ENCODE data around the gene DOC2B.
"Not testable (repeated sequence)": the region's sequence is repeated elsewhere in the genome, so short reads cannot be mapped to it uniquely, and the experiment has no call there.

The DOC2B gene

DNA sequence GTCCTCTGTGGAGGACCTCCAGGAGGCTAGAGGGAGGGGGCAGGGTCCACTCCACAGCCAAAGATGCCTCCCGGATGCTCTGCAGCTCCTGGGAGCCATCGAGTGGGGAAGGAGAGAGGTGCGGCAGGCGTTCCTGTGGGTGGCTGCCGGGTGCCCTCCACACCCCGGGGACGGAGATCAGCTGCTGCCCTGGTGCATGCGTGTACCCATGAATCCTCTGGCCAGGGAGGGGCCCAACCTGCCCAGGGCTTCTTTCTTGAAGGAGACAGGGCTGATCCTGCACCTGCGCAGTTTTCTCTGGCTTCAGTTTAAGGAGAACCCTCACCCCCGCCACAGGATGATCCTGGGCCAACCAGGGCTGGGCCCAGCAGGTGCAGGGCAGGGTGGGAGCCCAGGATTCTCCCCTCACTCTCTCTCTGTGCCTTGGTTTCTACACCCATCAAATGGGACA, 33.5 kb upstream of the DOC2B start:
- Histone ChIP-seq H3K9me3 (replicated peaks in 1 of 11) (no peaks in the 10 kb centered on the region), H3K9ac (no peak overlapping the region), H3K27ac (no peak overlapping the region), H3K27me3 (no peaks in the 10 kb centered on the region), H4K20me1 (peaks cover 0 to 8% (median 0%) of the 10 kb centered on the region in 11 experiments; a peak in 3 of 22 replicates), H3K4me3 (no peak overlapping the region), H3K4me2 (no peak overlapping the region), H3K36me3 (peaks cover 0 to 15% (median 0%) of the 10 kb centered on the region in 11 experiments; a peak in 5 of 22 replicates), H3K4me1 (peaks cover 0 to 16% (median 0%) of the 10 kb centered on the region in 10 experiments; a peak in 6 of 20 replicates)
- no peak for TF ChIP-seq Cebpa-rat (IDR thresholded peaks at IDR 0.05)

GRCh38 chr17:213286-214105, 32.0 kb upstream of the DOC2B start:
- H3K27me3 ChIP-seq: no peaks in the 10 kb centered on the region
- TF ChIP-seq Cebpa-rat (IDR thresholded peaks at IDR 0.05): no peak

GRCh38 chr17:210402-210801, 29.0 kb upstream of the DOC2B start:
- TF ChIP-seq Cebpa-rat (IDR thresholded peaks at IDR 0.05): no peak
- peaks cover 0 to 15% (median 12%) of the 10 kb centered on the region in 11 experiments; a peak in 15 of 22 replicates for H3K9me3 ChIP-seq (replicated peaks in 1 of 11)
- no peaks in the 10 kb centered on the region for H3K27me3 ChIP-seq
- no peaks in the 10 kb centered on the region for H3K4me1 ChIP-seq
- no peak overlapping the region for H3K9ac ChIP-seq
- no peak overlapping the region for H3K4me3 ChIP-seq
- peaks cover 0 to 15% (median 0%) of the 10 kb centered on the region in 11 experiments; a peak in 5 of 22 replicates for H3K36me3 ChIP-seq
- H3K27ac ChIP-seq: no peak overlapping the region
- no peak overlapping the region for H3K4me2 ChIP-seq
- H4K20me1 ChIP-seq: peaks cover 0 to 8% (median 0%) of the 10 kb centered on the region in 11 experiments; a peak in 1 of 22 replicates

More at GRCh38 chr17:213286-214105, 32.0 kb upstream of the DOC2B start:
- Histone ChIP-seq H3K4me2 (no peak overlapping the region), H3K9ac (no peak overlapping the region), H4K20me1 (peaks cover 0 to 8% (median 0%) of the 10 kb centered on the region in 11 experiments; a peak in 1 of 22 replicates), H3K4me1 (peaks cover 0 to 3% (median 0%) of the 10 kb centered on the region in 10 experiments; a peak in 5 of 20 replicates), H3K9me3 (replicated peaks in 1 of 11) (no peaks in the 10 kb centered on the region), H3K36me3 (peaks cover 0 to 15% (median 0%) of the 10 kb centered on the region in 11 experiments; a peak in 5 of 22 replicates), H3K4me3 (no peak overlapping the region), H3K27ac (no peak overlapping the region)

DNA sequence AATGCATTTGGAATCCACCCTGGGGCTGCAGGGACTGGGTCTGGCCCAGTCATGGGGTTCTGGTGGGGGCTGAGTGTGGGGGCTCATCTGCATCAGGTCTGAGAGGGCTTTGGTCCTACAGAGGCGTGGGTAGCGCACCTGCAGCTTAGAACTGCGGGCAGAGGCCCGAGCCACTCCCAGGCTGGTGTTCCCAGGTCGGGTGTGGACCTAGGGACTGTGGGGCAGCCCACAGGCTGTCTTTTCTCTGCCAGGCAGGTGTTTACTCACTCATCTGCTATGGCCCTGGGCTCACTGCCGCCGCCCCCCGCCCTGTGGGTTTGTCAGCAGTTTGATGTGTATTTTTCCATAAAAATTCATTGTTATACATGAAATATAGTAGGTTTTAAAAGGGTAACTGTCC, 27.0 kb upstream of the DOC2B start:
- peaks cover 0 to 12% (median 0%) of the 10 kb centered on the region in 11 experiments; a peak in 4 of 22 replicates for H3K36me3 ChIP-seq
- H3K27me3 ChIP-seq: no peaks in the 10 kb centered on the region
- no peaks in the 10 kb centered on the region for H3K4me1 ChIP-seq
- no peak overlapping the region for H3K4me3 ChIP-seq
- TF ChIP-seq Cebpa-rat (IDR thresholded peaks at IDR 0.05): no peak
- no peak overlapping the region for H3K27ac ChIP-seq
- peaks cover 0 to 15% (median 12%) of the 10 kb centered on the region in 11 experiments; a peak in 15 of 22 replicates for H3K9me3 ChIP-seq (replicated peaks in 1 of 11)
- no peak overlapping the region for H3K4me2 ChIP-seq
- H3K9ac ChIP-seq: no peak overlapping the region
- no peaks in the 10 kb centered on the region for H4K20me1 ChIP-seq

DNA sequence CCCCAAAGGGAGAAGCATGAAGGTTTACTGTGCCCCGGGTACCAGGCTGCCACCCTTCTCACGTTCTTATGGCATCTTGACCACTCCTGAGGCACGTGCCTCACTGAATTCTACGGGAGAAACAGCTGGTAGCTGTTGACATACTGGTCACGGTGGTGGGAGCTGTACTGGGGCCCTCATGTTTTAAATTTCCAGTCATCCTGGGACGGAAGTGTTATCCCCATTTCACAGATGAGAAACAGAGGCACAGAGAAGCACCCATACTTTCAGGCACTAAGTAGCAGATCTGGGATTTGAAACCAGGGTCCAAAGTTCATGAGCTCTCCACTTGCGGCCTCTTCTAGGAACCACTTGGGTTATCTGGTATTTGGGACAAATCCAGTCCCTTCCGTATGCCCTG, 26.3 kb upstream of the DOC2B start:
- Histone ChIP-seq H3K27ac (no peak overlapping the region), H3K9ac (no peak overlapping the region), H3K4me3 (no peak overlapping the region), H3K36me3 (peaks cover 0 to 12% (median 0%) of the 10 kb centered on the region in 11 experiments; a peak in 4 of 22 replicates), H3K4me2 (no peak overlapping the region), H4K20me1 (no peaks in the 10 kb centered on the region), H3K4me1 (no peaks in the 10 kb centered on the region), H3K9me3 (replicated peaks in 1 of 11) (peaks cover 0 to 15% (median 12%) of the 10 kb centered on the region in 11 experiments; a peak in 15 of 22 replicates), H3K27me3 (no peaks in the 10 kb centered on the region)
- TF ChIP-seq Cebpa-rat (IDR thresholded peaks at IDR 0.05): no peak

DNA sequence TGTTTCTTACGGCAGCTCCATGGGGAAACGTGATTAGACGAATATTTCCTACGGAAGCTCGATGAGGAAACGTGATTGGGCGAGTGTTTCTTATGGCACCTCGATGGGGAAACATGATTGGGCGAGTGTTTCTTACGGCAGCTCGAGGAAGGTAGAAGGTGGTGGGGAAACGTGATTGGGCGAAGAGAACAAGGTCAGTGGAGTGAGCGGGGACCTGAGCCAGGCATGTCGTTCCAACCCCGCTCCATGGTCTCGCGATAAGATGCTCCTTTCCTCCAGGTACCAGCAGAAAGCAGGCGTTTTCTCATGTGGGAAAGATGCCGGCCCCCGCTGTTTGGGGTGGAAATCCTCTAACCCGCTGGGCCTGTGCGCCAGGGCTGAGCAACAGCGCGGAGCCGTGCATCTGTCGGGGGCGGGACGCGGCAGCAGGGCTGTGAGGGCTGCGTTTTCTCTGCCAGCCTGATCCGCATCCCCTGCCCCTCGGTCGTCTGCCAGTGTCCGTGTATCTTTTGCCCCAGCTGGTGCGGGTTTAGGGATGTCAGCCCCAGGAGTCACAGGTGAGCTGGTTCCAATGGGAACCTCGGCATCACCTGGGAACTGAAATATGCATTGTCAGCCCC, 25.6 kb upstream of the DOC2B start:
- no peaks in the 10 kb centered on the region for H4K20me1 ChIP-seq
- no peak overlapping the region for H3K4me2 ChIP-seq
- H3K27ac ChIP-seq: no peak overlapping the region
- TF ChIP-seq Cebpa-rat (IDR thresholded peaks at IDR 0.05): no peak
- H3K36me3 ChIP-seq: peaks cover 0 to 12% (median 0%) of the 10 kb centered on the region in 11 experiments; a peak in 4 of 22 replicates
- H3K4me3 ChIP-seq: no peak overlapping the region
- no peaks in the 10 kb centered on the region for H3K27me3 ChIP-seq
- H3K9ac ChIP-seq: no peak overlapping the region
- H3K9me3 ChIP-seq (replicated peaks in 1 of 11): peaks cover 0 to 15% (median 12%) of the 10 kb centered on the region in 11 experiments; a peak in 15 of 22 replicates
- no peaks in the 10 kb centered on the region for H3K4me1 ChIP-seq

GRCh38 chr17:206484-206883, 25.0 kb upstream of the DOC2B start:
- not testable (repeated sequence) for H3K4me1 ChIP-seq, H3K27me3 ChIP-seq, H4K20me1 ChIP-seq, H3K9ac ChIP-seq, H3K4me3 ChIP-seq, H3K4me2 ChIP-seq, H3K27ac ChIP-seq, H3K36me3 ChIP-seq
- peaks cover 0 to 15% (median 12%) of the 10 kb centered on the region in 11 experiments; a peak in 15 of 22 replicates for H3K9me3 ChIP-seq (replicated peaks in 1 of 11)

- Histone ChIP-seq H3K27me3 (no peaks in the 10 kb centered on the region), H3K36me3 (peaks cover 0 to 3% (median 0%) of the 10 kb centered on the region in 11 experiments; a peak in 2 of 22 replicates), H3K4me2 (no peak overlapping the region), H3K9ac (no peak overlapping the region), H4K20me1 (no peaks in the 10 kb centered on the region), H3K4me1 (no peaks in the 10 kb centered on the region), H3K27ac (no peak overlapping the region), H3K4me3 (no peak overlapping the region), H3K9me3 (replicated peaks in 1 of 11) (peaks cover 0 to 15% (median 12%) of the 10 kb centered on the region in 11 experiments; a peak in 15 of 22 replicates)
- TF ChIP-seq Cebpa-rat (IDR thresholded peaks at IDR 0.05): no peak
Observed at GRCh38 chr17:205817-206216, 24.4 kb upstream of the DOC2B start.

DNA sequence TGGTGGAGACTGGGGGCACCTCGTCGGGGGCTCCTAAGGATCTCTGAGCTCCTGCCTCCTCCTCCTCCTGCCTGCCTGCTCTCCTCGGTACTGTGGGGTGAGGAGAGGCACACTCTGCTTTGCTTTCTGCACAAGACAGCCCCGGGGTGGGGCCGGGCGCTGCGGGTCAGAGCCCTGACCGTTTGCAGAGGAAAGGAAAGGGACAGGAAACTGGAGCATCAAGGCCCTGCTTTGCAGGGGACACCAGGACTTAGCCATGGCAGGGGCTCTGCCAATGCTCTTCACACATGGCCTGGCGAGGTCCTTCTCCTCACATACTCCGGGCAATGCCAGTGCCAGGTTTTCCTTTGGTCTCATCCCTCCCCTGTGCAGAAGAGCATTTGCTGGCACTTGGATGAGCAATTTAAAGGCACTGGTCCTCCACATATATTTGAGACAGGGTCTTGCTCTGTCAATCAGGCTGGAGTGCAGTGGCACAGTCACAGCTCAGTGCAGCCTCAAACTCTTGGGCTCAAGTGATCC, 23.8 kb upstream of the DOC2B start:
- H3K27me3 ChIP-seq: no peaks in the 10 kb centered on the region
- no peak for TF ChIP-seq Cebpa-rat (IDR thresholded peaks at IDR 0.05)
- H3K4me2 ChIP-seq: no peak overlapping the region
- no peak overlapping the region for H3K4me3 ChIP-seq
- H3K9ac ChIP-seq: no peak overlapping the region
- H3K9me3 ChIP-seq (replicated peaks in 1 of 11): peaks cover 0 to 15% (median 12%) of the 10 kb centered on the region in 11 experiments; a peak in 15 of 22 replicates
- no peaks in the 10 kb centered on the region; a peak in 2 of 22 replicates for H3K36me3 ChIP-seq
- H3K4me1 ChIP-seq: no peaks in the 10 kb centered on the region
- no peaks in the 10 kb centered on the region for H4K20me1 ChIP-seq
- no peak overlapping the region for H3K27ac ChIP-seq
